ENCODE results near the gene VPS37D. TPM values are rescaled to one million over a fixed set of nuclear protein-coding genes. Genes with fewer than 3 reads are reported as not detected.
"Not testable (repeated sequence)": the region's sequence is repeated elsewhere in the genome, so short reads cannot be mapped to it uniquely, and the experiment has no call there.

VPS37D gene
- total and polyA plus RNA-seq, 2 of the 4 experiments (the other 2 are of a cell fraction), result 2.3 to 3.1 TPM

DNA sequence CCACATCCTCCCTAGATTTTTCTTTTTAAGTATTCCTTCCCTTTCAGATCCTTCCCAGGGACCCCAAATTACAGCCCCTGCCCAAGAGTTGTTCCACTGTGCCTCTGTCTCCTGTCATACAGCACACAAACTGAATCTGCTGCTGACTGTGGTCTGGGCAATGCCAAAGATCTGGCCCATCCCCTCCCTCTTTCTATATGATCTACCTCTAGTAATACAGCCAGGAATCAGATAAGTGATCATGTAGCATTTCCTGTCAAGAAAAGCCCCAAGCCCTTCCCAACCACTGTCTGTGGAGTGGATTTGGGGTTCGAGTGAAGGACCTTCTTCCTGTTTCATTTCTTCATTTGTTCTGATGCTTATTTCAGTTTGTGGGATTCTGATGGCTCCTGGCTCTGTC, 45.1 kb downstream of the VPS37D start:
- TF ChIP-seq RAD21 (IDR thresholded peaks at IDR 0.05; ENCODE audit: low read length) (no peak), MXI1 (IDR thresholded peaks at IDR 0.05; ENCODE audit: borderline replicate concordance, low read depth, low read length) (no peak)
- peaks cover 21% of the 10 kb centered on the region for H3K9me1 ChIP-seq (ENCODE audit: insufficient read depth, low read length)
- H3K14ac ChIP-seq (replicated peaks; ENCODE audit: low read depth, low read length), result no peak overlapping the region
- H4K20me1 ChIP-seq (ENCODE audit: insufficient read depth, low read length), result peaks cover 91% of the 10 kb centered on the region
- no peak overlapping the region for H4K5ac ChIP-seq (ENCODE audit: low read depth, low read length)
- no peak overlapping the region for H2AFZ ChIP-seq (replicated peaks; ENCODE audit: low read length, poor library complexity)
- no TSS peak for BruUV-seq (replicated peaks)
- DNase-seq, result no peak
- ATAC-seq (ENCODE audit: low read depth), result no peak
- ChIA-PET POLR2A (ENCODE audit: unreplicated experiment) (no interaction called here), CTCF (no interaction called here)
- peaks cover 21% of the 10 kb centered on the region for H3K4me1 ChIP-seq (ENCODE audit: control insufficient read depth, insufficient read depth, low read length)
- H2AK5ac ChIP-seq (ENCODE audit: low read depth, low read length), result no peak overlapping the region
- no CpG with 5 or more reads among the region's 1 CpG for WGBS, 2 experiments (ENCODE audit: extremely low coverage in 2 of 2, insufficient read length in 1 of 2)
- H3K18ac ChIP-seq (ENCODE audit: low read depth, low read length), result no peak overlapping the region
- peaks cover 27 to 87% of the 10 kb centered on the region in 2 experiments for H3K79me1 ChIP-seq (ENCODE audit: low read depth in 1 of 2, low read length in 2 of 2)
- H3K23ac ChIP-seq (ENCODE audit: low read depth, low read length), result no peak overlapping the region
- no peak overlapping the region for H3K9ac ChIP-seq (ENCODE audit: low read depth, low read length)
- H2AK9ac ChIP-seq (replicated peaks; ENCODE audit: low read depth, low read length, poor library complexity), result no peak overlapping the region
- H3K36me3 ChIP-seq (ENCODE audit: control insufficient read depth, insufficient read depth, low read length), result peaks cover 5% of the 10 kb centered on the region; the same call in 1 of the 2 replicates
- no peak overlapping the region for H3K27ac ChIP-seq (ENCODE audit: insufficient read depth, low read length)
- in situ Hi-C loops (cut with MboI; ENCODE audit: low sequenced_read_pairs) (no loop called here), intact Hi-C loops (cut with micrococcal nuclease) (no loop called here), dilution Hi-C loops (cut with HindIII; ENCODE audit: low sequenced_read_pairs, unreplicated experiment) (no loop called here)
- no peak overlapping the region for H3K4me3 ChIP-seq (ENCODE audit: insufficient read depth, low read depth, low read length)
- H4K8ac ChIP-seq (ENCODE audit: low read depth in 2 of 2, low read length in 2 of 2), result no peak overlapping the region
- H3K4me2 ChIP-seq (ENCODE audit: low read depth, low read length), result no peak overlapping the region
- H3K27me3 ChIP-seq (ENCODE audit: control insufficient read depth, insufficient read depth, low read length), result no peaks in the 10 kb centered on the region
- H4K91ac ChIP-seq (ENCODE audit: insufficient read depth, low read depth, low read length), result no peak overlapping the region
- no peak overlapping the region for H3K56ac ChIP-seq (ENCODE audit: extremely low read depth, insufficient read depth, low read length)
- H2BK15ac ChIP-seq (ENCODE audit: low read depth, low read length), result no peak overlapping the region
- no peak overlapping the region for H2BK120ac ChIP-seq (ENCODE audit: low read depth, low read length)
- H3K9me3 ChIP-seq (ENCODE audit: control insufficient read depth, insufficient read depth, low read length), result no peaks in the 10 kb centered on the region
- H3K4ac ChIP-seq (ENCODE audit: low read depth, low read length), result no peak overlapping the region
- H2BK5ac ChIP-seq (ENCODE audit: low read depth, low read length, poor library complexity, severe bottlenecking), result no peak overlapping the region
- H2BK20ac ChIP-seq (ENCODE audit: low read depth, low read length), result no peak overlapping the region

DNA sequence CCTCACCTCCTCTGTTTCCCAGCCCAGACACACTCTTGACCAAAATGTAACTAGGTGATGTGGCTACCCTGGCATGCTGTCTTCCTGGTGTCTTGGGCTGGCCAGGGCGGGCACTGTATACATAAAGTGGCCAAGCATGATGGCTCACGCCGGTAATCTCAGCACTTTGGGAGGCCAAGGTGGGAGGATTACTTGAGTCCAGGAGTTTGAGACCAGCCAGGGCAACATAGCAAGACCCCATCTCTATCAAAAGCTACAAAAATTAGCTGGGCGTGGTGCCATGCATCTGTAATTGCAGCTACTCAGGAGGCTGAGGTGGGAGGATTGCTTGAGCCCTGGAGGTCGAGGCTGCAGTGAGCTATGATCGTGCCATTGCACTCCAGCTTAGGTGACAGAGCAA, 45.7 kb downstream of the VPS37D start:
- H2AK9ac ChIP-seq (replicated peaks; ENCODE audit: low read depth, low read length, poor library complexity); H3K56ac ChIP-seq (ENCODE audit: extremely low read depth, insufficient read depth, low read length); H2AK5ac ChIP-seq (ENCODE audit: low read depth, low read length); H3K4ac ChIP-seq (ENCODE audit: low read depth, low read length); H3K36me3 ChIP-seq (ENCODE audit: control insufficient read depth, insufficient read depth, low read length); H2BK15ac ChIP-seq (ENCODE audit: low read depth, low read length); DNase-seq; H3K23ac ChIP-seq (ENCODE audit: low read depth, low read length); ATAC-seq (ENCODE audit: low read depth); POLR2A ChIA-PET (ENCODE audit: unreplicated experiment); H2BK20ac ChIP-seq (ENCODE audit: low read depth, low read length); BruUV-seq (replicated peaks); in situ Hi-C loops (cut with MboI; ENCODE audit: low sequenced_read_pairs); H3K9ac ChIP-seq (ENCODE audit: low read depth, low read length); H4K8ac ChIP-seq (ENCODE audit: low read depth in 2 of 2, low read length in 2 of 2); H3K27ac ChIP-seq (ENCODE audit: insufficient read depth, low read length); H2AFZ ChIP-seq (replicated peaks; ENCODE audit: low read length, poor library complexity); H2BK120ac ChIP-seq (ENCODE audit: low read depth, low read length); H3K14ac ChIP-seq (replicated peaks; ENCODE audit: low read depth, low read length); H3K4me3 ChIP-seq (ENCODE audit: insufficient read depth, low read depth, low read length); H4K5ac ChIP-seq (ENCODE audit: low read depth, low read length); H2BK5ac ChIP-seq (ENCODE audit: low read depth, low read length, poor library complexity, severe bottlenecking); H3K18ac ChIP-seq (ENCODE audit: low read depth, low read length); H4K91ac ChIP-seq (ENCODE audit: insufficient read depth, low read depth, low read length); intact Hi-C loops (cut with micrococcal nuclease); dilution Hi-C loops (cut with HindIII; ENCODE audit: low sequenced_read_pairs, unreplicated experiment); H3K27me3 ChIP-seq (ENCODE audit: control insufficient read depth, insufficient read depth, low read length); H3K9me3 ChIP-seq (ENCODE audit: control insufficient read depth, insufficient read depth, low read length); H3K4me2 ChIP-seq (ENCODE audit: low read depth, low read length); CTCF ChIA-PET: not testable (repeated sequence)
- H3K79me1 ChIP-seq (ENCODE audit: low read depth in 1 of 2, low read length in 2 of 2), result peaks cover 27 to 89% of the 10 kb centered on the region in 2 experiments
- peaks cover 25% of the 10 kb centered on the region for H3K4me1 ChIP-seq (ENCODE audit: control insufficient read depth, insufficient read depth, low read length)
- peaks cover 21% of the 10 kb centered on the region for H3K9me1 ChIP-seq (ENCODE audit: insufficient read depth, low read length)
- WGBS, 2 experiments (ENCODE audit: extremely low coverage in 2 of 2, insufficient read length in 1 of 2), result 100% methylated on average over 1 of the region's 6 CpGs; no CpG with 5 or more reads in 1 of the 2 experiments
- H4K20me1 ChIP-seq (ENCODE audit: insufficient read depth, low read length), result peaks cover 95% of the 10 kb centered on the region

All from IMR-90 (cell line).